Subcutaneous abdominal adipose tissue (tissue), 5 donors: ENCODE data around the gene LSM3.

ENCODE experiments used
- H3K27ac ChIP-seq: one replicate; pipeline ENCODE4 v1.7.0; 2013; ENCODE audit warnings: low read depth, mild to moderate bottlenecking, inconsistent platforms, low read length, moderate library complexity
- H3K27me3 ChIP-seq, 5 donors: one replicate each; pipeline ENCODE4 v1.7.0; 2013; ENCODE audit warnings: low read length in 5 of 5, inconsistent platforms in 1 of 5; ENCODE audit not compliant: control insufficient read depth in 5 of 5, insufficient read depth in 4 of 5
- H3K36me3 ChIP-seq, 5 donors: one replicate each; pipeline ENCODE4 v1.7.0; 2013; ENCODE audit warnings: low read length in 5 of 5; ENCODE audit not compliant: control insufficient read depth in 5 of 5, insufficient read depth in 5 of 5
- H3K4me1 ChIP-seq, 5 donors: one replicate each; pipeline ENCODE4 v1.7.0; 2013; ENCODE audit warnings: low read length in 5 of 5, mild to moderate bottlenecking in 3 of 5, moderate library complexity in 1 of 5; ENCODE audit not compliant: control insufficient read depth in 5 of 5, insufficient read depth in 5 of 5
- H3K4me3 ChIP-seq, 5 donors: one replicate each; pipeline ENCODE4 v1.7.0; 2013; ENCODE audit warnings: low read length in 5 of 5, low read depth in 1 of 5
- H3K9ac ChIP-seq, 5 donors: one replicate each; pipeline ENCODE4 v1.7.0; 2013; ENCODE audit warnings: low read length in 5 of 5, mild to moderate bottlenecking in 4 of 5, moderate library complexity in 3 of 5
- H3K9me3 ChIP-seq, 5 donors: one replicate each; pipeline ENCODE4 v1.7.0; 2013; ENCODE audit warnings: low read length in 5 of 5; ENCODE audit not compliant: control insufficient read depth in 5 of 5
- donor health status: healthy.
- donor health status: healthy.
- donor health status: healthy.
- donor health status: healthy.
- donor health status: healthy.

Gene LSM3

DNA sequence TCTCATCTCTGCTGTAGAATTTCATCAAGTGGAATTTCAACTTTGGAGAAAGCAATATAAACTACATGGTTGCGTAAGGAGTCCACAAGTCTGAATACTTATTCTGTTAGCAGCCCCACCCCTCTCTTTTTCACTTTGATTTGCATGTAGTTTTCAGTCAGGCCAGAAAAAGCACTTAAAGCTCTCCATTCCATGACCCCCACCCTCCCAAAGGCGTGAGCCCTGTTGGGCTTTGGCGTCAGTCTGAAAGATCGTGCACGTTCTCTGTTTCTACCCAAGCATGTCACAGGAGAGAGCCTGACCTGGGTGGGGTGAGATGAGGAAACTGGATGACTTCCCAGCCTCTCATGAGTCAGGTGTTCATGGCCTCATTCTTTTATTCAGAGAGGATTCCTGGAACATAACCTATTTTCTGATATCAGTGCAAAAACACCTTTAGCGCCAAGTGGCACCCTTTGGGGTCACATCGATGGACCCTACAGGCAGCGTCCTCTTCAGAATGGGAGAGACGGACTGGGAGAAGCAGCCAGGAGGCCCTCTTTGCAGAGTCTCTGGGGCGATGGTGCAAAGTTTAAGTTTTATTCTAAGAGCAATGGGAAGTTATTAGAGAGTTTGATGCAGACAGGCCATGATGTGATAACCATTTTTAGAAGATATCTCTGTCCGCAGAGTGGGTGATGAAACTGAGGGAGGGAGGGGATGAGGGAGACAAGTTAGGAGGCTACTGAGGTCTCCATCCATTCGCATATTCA lies 55.8 kb downstream of the LSM3 start:
- H3K9me3 ChIP-seq: peaks cover 0 to 13% (median 11%) of the 10 kb centered on the region in 5 donors
- no peak overlapping the region for H3K9ac ChIP-seq
- no peak overlapping the region for H3K4me3 ChIP-seq
- H3K27ac ChIP-seq: no peak overlapping the region
- H3K27me3 ChIP-seq: peaks cover 0 to 6% (median 0%) of the 10 kb centered on the region in 5 donors
- peaks cover 0 to 3% (median 0%) of the 10 kb centered on the region in 5 donors for H3K4me1 ChIP-seq
- H3K36me3 ChIP-seq: no peaks in the 10 kb centered on the region

DNA sequence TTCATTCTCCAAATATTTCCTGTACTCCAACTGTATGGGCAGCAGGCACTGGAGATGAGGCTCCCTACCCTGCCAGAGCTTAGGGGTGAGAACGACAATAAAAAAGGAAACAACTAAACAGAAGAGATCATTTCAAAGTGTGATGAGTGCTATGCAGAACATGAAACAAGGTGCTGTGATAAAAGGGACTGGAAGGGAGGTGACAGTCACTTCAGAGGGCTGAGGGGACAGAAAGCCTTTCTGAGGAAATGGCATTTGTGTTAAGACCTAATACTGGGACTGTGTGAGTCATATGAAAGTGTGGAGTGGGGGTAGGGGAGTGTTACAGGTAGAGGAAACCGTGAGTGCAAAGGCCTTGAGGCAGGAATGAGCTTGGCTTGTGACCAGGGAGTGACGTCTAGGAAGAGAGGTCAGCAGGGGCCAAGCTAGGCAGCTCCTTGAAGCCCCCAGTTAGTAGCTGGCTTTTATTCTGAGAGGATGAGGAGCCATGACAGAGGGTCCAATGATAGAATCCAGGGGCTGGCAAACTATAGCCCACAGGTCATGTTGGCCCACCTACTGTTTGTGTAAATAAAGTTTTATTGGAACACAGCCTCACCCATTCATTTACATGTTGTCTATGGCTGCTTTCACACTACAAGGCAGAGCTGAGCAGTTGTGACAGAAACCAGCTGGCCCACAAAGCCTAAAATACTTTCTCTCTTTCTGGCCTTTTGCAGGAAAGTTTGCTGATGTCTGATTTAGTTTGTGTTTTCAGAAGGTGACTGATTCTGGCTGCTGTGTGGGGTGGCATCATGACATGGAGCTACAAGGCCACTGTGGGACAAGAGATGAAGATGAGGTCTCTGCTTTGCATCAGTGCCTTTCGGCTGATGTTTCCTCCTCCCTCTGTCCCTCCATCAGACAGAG lies 56.6 kb downstream of the LSM3 start:
- H3K4me3 ChIP-seq: no peak overlapping the region
- H3K27ac ChIP-seq: no peak overlapping the region
- no peaks in the 10 kb centered on the region for H3K36me3 ChIP-seq
- no peak overlapping the region for H3K9ac ChIP-seq
- peaks cover 0 to 6% (median 0%) of the 10 kb centered on the region in 5 donors for H3K27me3 ChIP-seq
- H3K4me1 ChIP-seq: peaks cover 0 to 3% (median 0%) of the 10 kb centered on the region in 5 donors
- H3K9me3 ChIP-seq: peaks cover 0 to 13% (median 11%) of the 10 kb centered on the region in 5 donors

DNA sequence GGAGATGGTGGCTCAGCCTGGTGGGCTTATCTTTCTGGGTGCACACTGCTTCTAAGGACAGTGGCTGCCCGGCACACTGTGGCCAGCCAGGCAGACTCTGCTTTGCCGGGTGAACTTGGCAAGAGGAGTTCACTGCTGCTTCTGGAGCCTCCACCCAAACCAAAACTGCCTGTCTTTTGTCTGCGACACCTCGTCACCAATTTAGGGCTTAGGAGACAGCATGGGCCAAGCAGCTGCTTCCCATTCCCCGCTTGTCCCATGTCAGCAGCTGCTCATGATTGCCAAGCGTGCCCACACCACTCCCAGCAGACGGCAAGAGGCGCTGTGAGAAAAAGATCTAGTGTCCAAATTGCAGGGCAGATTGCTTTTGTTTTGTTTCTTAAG lies 57.3 kb downstream of the LSM3 start:
- Histone ChIP-seq H3K27ac (no peak overlapping the region), H3K4me1 (peaks cover 0 to 3% (median 0%) of the 10 kb centered on the region in 5 donors), H3K9me3 (peaks cover 0 to 13% (median 11%) of the 10 kb centered on the region in 5 donors), H3K4me3 (no peak overlapping the region), H3K9ac (no peak overlapping the region), H3K36me3 (no peaks in the 10 kb centered on the region), H3K27me3 (peaks cover 0 to 6% (median 0%) of the 10 kb centered on the region in 5 donors)

DNA sequence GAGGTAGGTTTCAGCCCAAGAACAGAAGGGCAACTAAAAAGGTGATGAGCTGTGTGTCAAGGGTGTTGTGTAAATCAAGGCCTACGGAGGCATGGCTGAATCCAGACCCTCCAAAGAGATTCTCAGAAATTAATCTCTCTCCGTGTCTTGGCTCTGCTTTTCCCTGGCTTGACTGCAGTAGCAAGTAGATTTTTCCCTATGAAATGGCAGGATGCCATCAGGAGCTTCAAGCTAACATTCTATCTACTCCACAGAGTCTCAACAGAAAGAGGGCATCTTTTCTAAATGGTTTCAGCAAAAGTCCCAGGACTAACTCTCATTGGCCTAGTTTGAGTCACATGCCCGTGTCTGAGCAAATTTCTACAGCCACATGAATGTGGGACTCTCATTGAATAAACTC lies 58.3 kb downstream of the LSM3 start:
- Histone ChIP-seq H3K27me3 (peaks cover 0 to 5% (median 0%) of the 10 kb centered on the region in 5 donors), H3K36me3 (no peaks in the 10 kb centered on the region), H3K4me3 (no peak overlapping the region), H3K27ac (no peak overlapping the region), H3K9ac (no peak overlapping the region), H3K9me3 (peaks cover 0 to 13% (median 11%) of the 10 kb centered on the region in 5 donors), H3K4me1 (peaks cover 0 to 3% (median 0%) of the 10 kb centered on the region in 5 donors)

DNA sequence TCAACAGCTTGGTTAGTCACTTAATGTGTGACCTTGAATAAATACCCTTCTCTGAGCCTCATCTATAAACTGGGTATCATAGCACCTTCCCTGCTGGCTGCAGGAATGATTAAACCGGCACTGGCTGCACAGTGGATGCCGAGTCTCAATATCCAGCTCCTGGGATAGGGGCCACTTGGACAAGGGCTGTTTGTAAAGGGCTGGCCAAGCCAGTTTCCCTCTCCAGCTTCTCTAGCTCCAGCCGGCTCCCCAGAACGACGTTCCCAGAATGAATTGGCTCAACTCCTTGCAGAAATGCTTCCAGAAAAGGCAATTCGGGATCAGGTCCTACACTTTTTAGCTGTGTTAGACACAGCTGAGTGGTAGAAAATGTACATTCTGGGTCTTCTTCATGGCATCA lies 58.8 kb downstream of the LSM3 start:
- H3K4me1 ChIP-seq: peaks cover 0 to 3% (median 0%) of the 10 kb centered on the region in 5 donors
- no peak overlapping the region for H3K9ac ChIP-seq
- peaks cover 0 to 5% (median 0%) of the 10 kb centered on the region in 5 donors for H3K27me3 ChIP-seq
- peaks cover 0 to 13% (median 11%) of the 10 kb centered on the region in 5 donors for H3K9me3 ChIP-seq
- H3K4me3 ChIP-seq: no peak overlapping the region
- no peak overlapping the region for H3K27ac ChIP-seq
- H3K36me3 ChIP-seq: no peaks in the 10 kb centered on the region

DNA sequence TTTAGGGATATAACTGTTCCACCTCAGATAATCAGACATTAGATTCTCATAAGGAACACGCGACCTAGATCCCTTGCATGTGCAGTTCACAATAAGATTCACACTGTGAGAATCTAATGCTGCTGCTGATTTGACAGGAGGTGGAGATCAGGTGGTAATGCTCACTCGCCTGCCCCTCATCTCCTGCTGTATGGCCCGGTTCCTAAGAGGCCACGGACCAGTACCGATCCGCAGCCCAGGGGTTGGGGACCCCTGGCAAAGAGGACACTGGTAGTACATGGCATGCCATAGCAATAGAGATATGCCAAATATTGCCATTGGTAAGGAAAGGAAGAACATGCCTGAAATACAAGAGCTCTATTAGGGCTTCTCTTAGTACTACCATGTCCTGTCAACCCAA lies 59.7 kb downstream of the LSM3 start:
- no peak overlapping the region for H3K9ac ChIP-seq
- peaks cover 0 to 5% (median 0%) of the 10 kb centered on the region in 5 donors for H3K27me3 ChIP-seq
- H3K4me1 ChIP-seq: peaks cover 0 to 3% (median 0%) of the 10 kb centered on the region in 5 donors
- no peaks in the 10 kb centered on the region for H3K36me3 ChIP-seq
- peaks cover 0 to 12% (median 11%) of the 10 kb centered on the region in 5 donors for H3K9me3 ChIP-seq
- H3K4me3 ChIP-seq: no peak overlapping the region
- H3K27ac ChIP-seq: no peak overlapping the region

DNA sequence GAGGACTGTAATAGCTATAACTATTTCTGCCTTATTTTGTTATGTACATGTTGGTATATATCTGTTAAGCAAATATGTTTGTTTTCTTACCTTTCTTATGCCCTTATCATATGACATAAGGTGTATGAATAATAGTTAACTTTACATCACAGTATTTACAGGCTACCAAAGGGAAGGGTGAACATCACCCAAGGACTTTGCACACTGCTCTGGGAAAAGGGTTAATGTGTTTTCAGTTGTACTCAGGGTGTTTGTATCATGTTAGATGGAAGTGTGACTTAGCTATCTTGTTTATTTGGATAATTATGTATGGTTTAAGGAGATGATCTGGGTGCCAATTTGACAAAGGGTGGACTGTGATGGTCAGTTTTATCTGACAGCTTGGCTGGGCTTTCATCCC lies 60.3 kb downstream of the LSM3 start:
- H3K9ac ChIP-seq: no peak overlapping the region
- H3K4me1 ChIP-seq: peaks cover 0 to 3% (median 0%) of the 10 kb centered on the region in 5 donors
- no peak overlapping the region for H3K4me3 ChIP-seq
- H3K9me3 ChIP-seq: peaks cover 0 to 7% (median 5%) of the 10 kb centered on the region in 5 donors
- H3K36me3 ChIP-seq: no peaks in the 10 kb centered on the region
- H3K27ac ChIP-seq: no peak overlapping the region
- peaks cover 0 to 5% (median 0%) of the 10 kb centered on the region in 5 donors for H3K27me3 ChIP-seq

DNA sequence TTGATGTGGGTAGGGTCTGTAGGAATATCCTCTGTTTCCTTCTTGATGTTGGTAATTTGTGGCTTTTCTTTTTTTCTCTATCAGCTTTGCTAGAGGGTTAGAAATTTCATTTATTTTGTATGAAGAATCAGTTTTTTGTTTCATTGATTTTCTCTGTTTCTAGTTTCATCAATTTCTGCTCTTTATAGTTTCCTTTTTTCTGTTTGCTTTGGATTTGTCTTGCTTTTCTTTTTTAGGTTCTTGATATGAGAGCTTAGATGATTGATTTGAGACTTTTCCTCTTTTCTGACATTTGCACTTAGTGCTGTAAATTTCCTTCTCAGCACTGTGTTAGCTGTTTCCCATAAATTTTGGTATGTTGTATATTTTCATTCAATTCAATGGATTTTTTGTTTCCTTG lies 61.3 kb downstream of the LSM3 start:
- no peak overlapping the region for H3K4me3 ChIP-seq
- no peaks in the 10 kb centered on the region for H3K36me3 ChIP-seq
- peaks cover 0 to 5% (median 0%) of the 10 kb centered on the region in 5 donors for H3K27me3 ChIP-seq
- no peaks in the 10 kb centered on the region for H3K9me3 ChIP-seq
- no peak overlapping the region for H3K27ac ChIP-seq
- H3K9ac ChIP-seq: no peak overlapping the region
- H3K4me1 ChIP-seq: peaks cover 0 to 3% (median 0%) of the 10 kb centered on the region in 5 donors

DNA sequence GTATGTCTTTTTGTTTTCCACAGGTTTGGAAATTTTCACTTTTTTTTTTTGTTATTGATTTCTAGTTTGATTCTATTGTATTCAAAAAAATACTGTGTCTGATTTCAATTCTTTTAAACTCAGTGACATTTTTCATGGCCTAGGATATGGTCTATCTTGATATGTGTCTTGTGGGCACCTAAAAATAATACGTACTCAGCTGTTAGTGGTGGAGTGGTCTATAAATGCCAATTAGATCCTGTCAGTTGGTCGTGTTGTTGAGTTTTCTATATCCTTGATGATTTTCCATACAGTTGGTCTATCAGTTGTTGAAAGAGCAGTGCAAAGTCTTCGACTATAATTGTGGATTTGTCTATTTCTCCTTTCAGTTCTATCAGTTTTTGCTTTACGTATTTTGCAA lies 61.7 kb downstream of the LSM3 start:
- Histone ChIP-seq H3K36me3 (no peaks in the 10 kb centered on the region), H3K9ac (no peak overlapping the region), H3K9me3 (no peaks in the 10 kb centered on the region), H3K27ac (no peak overlapping the region), H3K27me3 (peaks cover 0 to 5% (median 0%) of the 10 kb centered on the region in 5 donors), H3K4me1 (peaks cover 0 to 3% (median 0%) of the 10 kb centered on the region in 5 donors), H3K4me3 (no peak overlapping the region)

DNA sequence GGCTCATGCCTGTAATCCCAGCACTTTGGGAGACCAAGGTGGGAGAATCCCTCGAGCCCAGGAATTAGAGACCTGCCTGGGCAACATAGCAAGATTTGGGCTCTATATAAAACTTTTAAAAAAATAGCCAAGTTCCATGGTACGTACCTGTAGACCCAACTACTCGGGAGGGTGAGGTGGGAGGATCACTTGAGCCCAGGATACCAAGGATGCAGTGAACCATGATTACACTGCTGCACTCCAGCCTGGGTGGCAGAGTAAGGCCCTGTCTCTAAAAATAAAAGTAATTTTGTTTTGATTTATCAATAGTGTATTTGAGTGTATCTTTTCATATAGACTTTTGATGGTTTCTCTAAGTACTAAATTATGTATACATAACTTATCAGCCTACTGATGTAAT lies 63.1 kb downstream of the LSM3 start:
- H3K27ac ChIP-seq: no peak overlapping the region
- H3K9ac ChIP-seq: no peak overlapping the region
- no peaks in the 10 kb centered on the region for H3K9me3 ChIP-seq
- H3K4me1 ChIP-seq: peaks cover 0 to 3% (median 0%) of the 10 kb centered on the region in 5 donors
- no peaks in the 10 kb centered on the region for H3K36me3 ChIP-seq
- peaks cover 0 to 3% (median 0%) of the 10 kb centered on the region in 5 donors for H3K27me3 ChIP-seq
- H3K4me3 ChIP-seq: no peak overlapping the region
